GM10248 (cell line): ENCODE data around the gene FKBP11.
"Not testable (repeated sequence)": the region's sequence is repeated elsewhere in the genome, so short reads cannot be mapped to it uniquely, and the experiment has no call there.

Source experiments
- CTCF ChIA-PET: fragments of 300-600 bp; sonication (Branson Sonifier 250); formaldehyde crosslinking; extraction: SDS; loops from one replicate; lab custom pipeline; 2021; ENCODE audit warnings: antibody characterized with exemption; lab: Yijun Ruan, JAX
- POLR2A ChIA-PET: fragments of 350-650 bp; sonication (Branson Sonifier 250); formaldehyde crosslinking; extraction: SDS; loops from one replicate; lab custom pipeline; 2020; ENCODE audit warnings: antibody characterized with exemption; lab: Yijun Ruan, JAX
- DNase-seq: peaks from one replicate; pipeline ENCODE4 v3.0.0; 2012; ENCODE audit errors: extremely low spot score
- TF ChIP-seq, protein P1 (sequence below): IDR thresholded peaks from 2 replicates; pipeline ENCODE4 v1.5.1; 2012; ENCODE audit warnings: mild to moderate bottlenecking, low read depth; ENCODE audit errors: extremely low read depth, missing control alignments, control extremely low read depth

Gene FKBP11

DNA sequence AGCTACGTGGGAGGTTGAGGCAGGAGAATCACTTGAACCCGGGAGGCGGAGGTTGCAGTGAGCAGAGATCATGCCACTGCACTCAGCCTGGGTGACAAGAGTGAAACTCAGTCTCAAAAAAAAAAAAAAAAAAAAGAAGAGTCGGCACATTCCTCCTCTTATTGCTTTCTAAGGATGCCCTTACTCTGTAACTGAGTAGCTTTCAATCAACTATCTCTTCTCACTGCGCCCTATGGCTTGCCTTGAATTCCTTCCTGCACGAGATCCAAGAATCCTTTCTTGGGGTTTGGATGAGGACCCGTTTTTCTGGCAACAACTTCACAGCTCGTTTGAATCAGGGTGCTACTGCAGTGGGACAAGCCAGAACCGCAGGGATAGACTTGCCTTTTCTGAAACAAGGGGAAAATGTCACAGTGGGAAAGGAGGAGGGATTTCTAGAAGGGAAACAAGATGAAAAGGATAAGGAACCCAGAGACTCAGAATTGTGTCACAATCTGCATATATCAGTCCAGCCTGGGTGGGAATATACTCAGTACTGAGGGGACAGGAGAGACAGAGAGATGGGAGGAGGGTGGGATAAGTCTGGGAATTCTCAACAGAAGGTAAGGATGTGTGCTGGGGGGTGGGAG, 43.5 kb downstream of the FKBP11 start:
- ChIA-PET POLR2A (interaction anchor here (0.7 kb wide), 1 partner anchor 106 kb away, joined by 5 read pairs; no protein-coding TSS in a partner anchor), CTCF (interaction anchor here (0.6 to 5.9 kb wide), 7 partner anchors 8 to 54 kb away, joined by 3 to 46 read pairs (median 6); a partner anchor contains a TSS)
- DNase-seq, result no peak
- TF ChIP-seq, protein P1, sequence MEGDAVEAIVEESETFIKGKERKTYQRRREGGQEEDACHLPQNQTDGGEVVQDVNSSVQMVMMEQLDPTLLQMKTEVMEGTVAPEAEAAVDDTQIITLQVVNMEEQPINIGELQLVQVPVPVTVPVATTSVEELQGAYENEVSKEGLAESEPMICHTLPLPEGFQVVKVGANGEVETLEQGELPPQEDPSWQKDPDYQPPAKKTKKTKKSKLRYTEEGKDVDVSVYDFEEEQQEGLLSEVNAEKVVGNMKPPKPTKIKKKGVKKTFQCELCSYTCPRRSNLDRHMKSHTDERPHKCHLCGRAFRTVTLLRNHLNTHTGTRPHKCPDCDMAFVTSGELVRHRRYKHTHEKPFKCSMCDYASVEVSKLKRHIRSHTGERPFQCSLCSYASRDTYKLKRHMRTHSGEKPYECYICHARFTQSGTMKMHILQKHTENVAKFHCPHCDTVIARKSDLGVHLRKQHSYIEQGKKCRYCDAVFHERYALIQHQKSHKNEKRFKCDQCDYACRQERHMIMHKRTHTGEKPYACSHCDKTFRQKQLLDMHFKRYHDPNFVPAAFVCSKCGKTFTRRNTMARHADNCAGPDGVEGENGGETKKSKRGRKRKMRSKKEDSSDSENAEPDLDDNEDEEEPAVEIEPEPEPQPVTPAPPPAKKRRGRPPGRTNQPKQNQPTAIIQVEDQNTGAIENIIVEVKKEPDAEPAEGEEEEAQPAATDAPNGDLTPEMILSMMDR, result no peak

DNA sequence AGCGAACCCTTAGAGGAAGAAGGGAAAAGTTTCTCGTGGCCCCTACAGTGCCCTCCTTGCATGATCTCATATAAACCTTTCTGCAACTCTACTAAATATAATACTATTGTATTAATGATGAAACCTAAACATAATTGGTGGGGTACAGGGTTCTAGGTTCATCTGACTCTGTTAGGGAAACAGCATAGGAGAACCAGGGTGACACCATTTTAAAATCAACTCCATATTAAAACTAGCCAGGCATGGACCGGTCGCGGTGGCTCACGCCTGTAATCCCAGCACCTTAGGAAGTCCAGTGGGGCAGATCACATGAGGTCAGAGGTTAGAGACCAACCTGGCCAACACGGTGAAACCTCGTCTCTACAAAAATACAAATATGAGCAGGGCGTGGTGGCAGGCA, 44.6 kb downstream of the FKBP11 start:
- ChIA-PET CTCF (interaction anchor here (1.1 to 5.9 kb wide), 7 partner anchors 10 to 119 kb away, joined by 3 to 46 read pairs (median 4); partner anchors contain the start of gene DDN), POLR2A (no interaction called here)
- TF ChIP-seq, protein P1, result no peak
- no peak for DNase-seq

DNA sequence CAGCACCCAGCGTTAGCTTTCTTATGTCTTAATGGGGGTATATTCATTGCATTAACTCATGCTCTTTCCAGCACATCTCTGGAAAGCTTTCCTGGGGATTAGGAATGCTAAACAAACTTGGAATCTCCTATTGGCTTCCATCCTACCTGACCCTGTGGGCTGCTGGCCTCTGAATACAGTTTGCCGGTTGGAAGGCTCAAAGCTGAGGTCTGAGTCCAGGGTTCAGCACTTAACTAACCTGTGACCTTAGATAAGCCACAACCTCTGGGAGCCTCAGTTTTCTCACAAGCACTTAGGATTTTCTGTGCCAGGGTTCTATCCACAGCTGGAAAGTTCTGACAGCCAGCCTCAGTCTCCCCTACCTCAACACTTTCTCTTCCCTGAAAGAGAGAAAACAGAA, 46.7 kb downstream of the FKBP11 start:
- ChIA-PET POLR2A (interaction anchor here (1.6 kb wide), 1 partner anchor 13 kb away, joined by 5 read pairs; the partner anchor contains the start of gene RND1), CTCF (interaction anchor here (1.0 to 5.9 kb wide), 4 partner anchors 10 to 26 kb away, joined by 3 to 46 read pairs (median 4); a partner anchor contains a TSS)
- TF ChIP-seq, protein P1, result no peak
- no peak for DNase-seq

DNA sequence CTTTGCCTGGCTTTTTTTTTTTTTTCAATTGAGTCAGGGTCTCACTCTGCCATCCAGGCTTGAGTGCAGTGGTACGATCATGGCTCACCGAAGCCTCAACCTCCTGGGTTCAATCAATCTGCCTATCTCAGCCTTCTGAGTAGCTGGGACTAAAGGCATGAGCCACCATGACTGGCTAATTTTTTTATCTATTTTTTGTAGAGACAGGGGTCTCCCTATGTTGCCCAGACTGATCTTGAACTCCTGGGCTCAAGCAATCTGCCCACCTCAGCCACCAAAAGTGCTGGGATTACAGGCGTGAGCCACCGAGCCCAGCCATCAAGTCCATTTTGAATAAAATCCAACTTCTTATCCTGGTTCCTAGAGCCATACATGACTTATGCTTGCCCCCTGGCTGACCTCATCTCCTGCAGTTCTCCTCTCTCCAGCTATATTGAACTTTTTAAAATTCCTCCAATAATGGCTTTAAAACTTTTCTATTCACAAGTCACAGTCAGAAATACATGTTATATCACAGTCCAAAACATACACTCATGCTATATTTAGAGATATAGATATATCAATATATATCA, 49.3 kb downstream of the FKBP11 start:
- DNase-seq, result no peak
- ChIA-PET POLR2A (interaction anchor here (0.6 kb wide), 1 partner anchor 107 kb away, joined by 7 read pairs; no protein-coding TSS in a partner anchor), CTCF (interaction anchor here (1.7 kb wide), 1 partner anchor 15 kb away, joined by 5 read pairs; no protein-coding TSS in a partner anchor)
- TF ChIP-seq, protein P1, result no peak

DNA sequence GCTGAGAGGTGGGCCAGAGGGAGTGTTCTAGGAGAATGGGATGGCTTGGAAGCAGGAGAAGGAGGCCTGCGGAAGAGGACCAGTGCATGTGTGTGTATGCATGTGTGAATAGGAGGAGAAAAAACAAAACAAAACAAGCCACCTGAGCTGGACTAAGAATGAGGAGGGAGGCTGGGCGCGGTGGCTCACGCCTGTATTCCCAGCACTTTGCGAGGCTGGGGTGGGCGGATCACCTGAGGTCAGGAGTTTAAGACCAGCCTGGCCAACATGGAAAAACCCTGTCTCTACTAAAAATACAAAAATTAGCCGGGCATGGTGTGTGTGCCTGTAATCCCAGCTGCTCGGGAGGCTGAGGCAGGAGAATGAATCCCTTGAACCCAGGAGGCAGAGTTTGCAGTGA, 51.8 kb downstream of the FKBP11 start:
- ChIA-PET CTCF (interaction anchor here (0.7 to 11.8 kb wide), 8 partner anchors 8 to 120 kb away, joined by 3 to 112 read pairs (median 4); partner anchors contain the start of genes DDX23 and FKBP11), POLR2A (interaction anchor here (0.7 kb wide), 1 partner anchor 83 kb away, joined by 4 read pairs; no protein-coding TSS in a partner anchor)
- not testable (repeated sequence) for DNase-seq

DNA sequence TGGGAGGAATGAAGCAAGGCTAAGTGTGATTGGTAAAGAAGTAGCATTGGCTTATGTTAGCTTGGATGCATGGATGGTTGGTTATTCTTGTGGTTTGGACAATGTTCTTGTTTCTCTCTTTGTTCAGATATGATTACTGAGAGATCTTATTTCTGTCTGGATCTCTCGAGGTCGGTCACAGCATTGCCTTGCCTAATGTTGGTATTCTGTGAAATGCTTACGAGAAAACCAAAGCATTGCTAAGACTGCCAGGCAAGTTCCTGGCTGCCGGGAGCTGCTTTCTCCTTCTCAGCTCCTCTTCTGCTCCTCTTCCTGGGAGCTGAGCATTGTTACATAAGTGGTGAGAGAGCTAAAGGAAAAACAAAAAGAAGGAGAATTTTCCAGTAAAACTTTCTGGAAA, 52.2 kb downstream of the FKBP11 start:
- no peak for DNase-seq
- POLR2A ChIA-PET, result no interaction called here
- CTCF ChIA-PET, result interaction anchor here (0.7 to 11.8 kb wide), 11 partner anchors 9 to 120 kb away, joined by 3 to 112 read pairs (median 4); partner anchors contain the start of genes DDX23 and FKBP11
- TF ChIP-seq, protein P1, result no peak
